BE2C (cell line): ENCODE measurements around the gene ITPRIP.
A peak's percentile ranks its signal among the peaks of the same experiment; 100 is the strongest.

Experiments used
- DNase-seq: peaks from one replicate; pipeline ENCODE4 v3.0.0-alpha.2; 2020
- H3K27me3 ChIP-seq: fragments of 250-450 bp; sonication (Bioruptor Pico); 2 replicates; pipeline ENCODE4 v1.5.1; 2020; ENCODE audit warnings: mild to moderate bottlenecking
- H3K36me3 ChIP-seq: fragments of 250-450 bp; sonication (Bioruptor Pico); 2 replicates; pipeline ENCODE4 v1.5.1; 2020; ENCODE audit warnings: mild to moderate bottlenecking
- H3K4me1 ChIP-seq: fragments of 250-450 bp; sonication (Bioruptor Pico); 2 replicates; pipeline ENCODE4 v1.5.1; 2020
- H3K4me3 ChIP-seq: 2 replicates; pipeline ENCODE4 v1.5.1; 2011; ENCODE audit warnings: low read depth, low read length
- H3K9me3 ChIP-seq: fragments of 250-450 bp; sonication (Bioruptor Pico); 2 replicates; pipeline ENCODE4 v1.5.1; 2020
- CTCF ChIP-seq: IDR thresholded peaks from 2 replicates; pipeline ENCODE4 v1.5.1; 2012; ENCODE audit warnings: mild to moderate bottlenecking, low read depth, low read length

The ITPRIP gene

GRCh38 chr10:104268713-104269645 lies 69.3 kb downstream of the ITPRIP start, which contains the start of gene GSTO2:
TSS of gene GSTO2 (plus strand) at chr10:104269184. CDS start at chr10:104274916, 5,732 bp downstream.
- H3K36me3 ChIP-seq = peaks cover 21% of the 10 kb centered on the region
- TF ChIP-seq CTCF = no peak
- H3K4me3 ChIP-seq = peak within 1 kb of the TSS; percentile 93
- no peaks in the 10 kb centered on the region; the same call in 1 of the 2 replicates for H3K4me1 ChIP-seq
- H3K27me3 ChIP-seq = no peaks in the 10 kb centered on the region
- H3K9me3 ChIP-seq = no peaks in the 10 kb centered on the region
- peak; percentile 98 for DNase-seq

- H3K4me3 ChIP-seq = peak overlapping the region; percentile 93
- H3K9me3 ChIP-seq = no peaks in the 10 kb centered on the region
- H3K4me1 ChIP-seq = no peaks in the 10 kb centered on the region; the same call in 1 of the 2 replicates
- TF ChIP-seq CTCF = no peak
- no peaks in the 10 kb centered on the region for H3K27me3 ChIP-seq
- H3K36me3 ChIP-seq = peaks cover 26% of the 10 kb centered on the region
- no peak for DNase-seq
Measured at GRCh38 chr10:104268405-104268712, 69.9 kb downstream of the ITPRIP start.

GRCh38 chr10:104267721-104268404 lies 70.4 kb downstream of the ITPRIP start:
- Histone ChIP-seq H3K4me1 (no peaks in the 10 kb centered on the region; the same call in 1 of the 2 replicates), H3K36me3 (peaks cover 30% of the 10 kb centered on the region), H3K27me3 (no peaks in the 10 kb centered on the region), H3K9me3 (no peaks in the 10 kb centered on the region), H3K4me3 (peak overlapping the region; percentile 93)
- DNase-seq = no peak
- no peak for TF ChIP-seq CTCF

- Histone ChIP-seq H3K4me3 (no peak overlapping the region), H3K9me3 (no peaks in the 10 kb centered on the region), H3K4me1 (no peaks in the 10 kb centered on the region; the same call in 1 of the 2 replicates), H3K27me3 (no peaks in the 10 kb centered on the region), H3K36me3 (peaks cover 47% of the 10 kb centered on the region)
- DNase-seq = no peak
- TF ChIP-seq CTCF = no peak
Measured at GRCh38 chr10:104264783-104265182, 73.5 kb downstream of the ITPRIP start.

GRCh38 chr10:104262055-104262454 lies 76.2 kb downstream of the ITPRIP start:
- no peak for DNase-seq
- TF ChIP-seq CTCF = no peak

More at GRCh38 chr10:104262055-104262454, 76.2 kb downstream of the ITPRIP start:
- Histone ChIP-seq H3K4me1 (no peaks in the 10 kb centered on the region), H3K9me3 (no peaks in the 10 kb centered on the region), H3K36me3 (peaks cover 59% of the 10 kb centered on the region), H3K27me3 (no peaks in the 10 kb centered on the region), H3K4me3 (no peak overlapping the region)
